Measurements from ENCODE around the gene CAMTA1. TPM values are rescaled to one million over a fixed set of nuclear protein-coding genes. Genes with fewer than 3 reads are reported as not detected.
A peak's percentile ranks its signal among the peaks of the same experiment; 100 is the strongest.

CAMTA1 gene
- total RNA-seq, 1 donor from 2014 or later = 268 TPM

- Mint-ChIP-seq H3K36me3 (no peaks in the 10 kb centered on the region), H3K9me3 (peaks cover 6% of the 10 kb centered on the region), H3K4me3 (no peak overlapping the region), H3K27me3 (ENCODE audit: insufficient read depth, low read depth) (peaks cover 4% of the 10 kb centered on the region), H3K27ac (no peak overlapping the region), H3K4me1 (peaks cover 3% of the 10 kb centered on the region)
- H2AFZ ChIP-seq (replicated peaks) = no peak overlapping the region
- no peaks in the 10 kb centered on the region for H3K9me3 ChIP-seq (ENCODE audit: low read depth)
- H3K27me3 ChIP-seq = no peaks in the 10 kb centered on the region
- no peak overlapping the region for H3K4me3 ChIP-seq
- no peaks in the 10 kb centered on the region for H4K20me1 ChIP-seq (ENCODE audit: low read depth)
- no peak overlapping the region for H3K27ac ChIP-seq
- no peaks in the 10 kb centered on the region for H3K36me3 ChIP-seq
- peak; percentile 54 for DNase-seq (ENCODE audit: low spot score)
- H3K9ac ChIP-seq = no peak overlapping the region
- no peaks in the 10 kb centered on the region for H3K79me2 ChIP-seq (ENCODE audit: low read depth)
- no peaks in the 10 kb centered on the region for H3K4me1 ChIP-seq
- no peaks in the 10 kb centered on the region for H3F3A ChIP-seq (ENCODE audit: low read depth)
- H3K4me2 ChIP-seq = no peak overlapping the region
- TF ChIP-seq CTCF (IDR thresholded peaks at IDR 0.05) (peak; percentile 36), EZH2phosphoT487 (IDR thresholded peaks at IDR 0.05) (no peak)
Observed at GRCh38 chr1:7084232-7084894, 299.1 kb downstream of the CAMTA1 start.

- no peak overlapping the region for H3K4me3 Mint-ChIP-seq
Observed at GRCh38 chr1:7085521-7085920, 300.3 kb downstream of the CAMTA1 start.

GRCh38 chr1:7086106-7086505, 300.9 kb downstream of the CAMTA1 start:
- Mint-ChIP-seq H3K4me1 (peaks cover 3% of the 10 kb centered on the region), H3K27me3 (ENCODE audit: insufficient read depth, low read depth) (peaks cover 2% of the 10 kb centered on the region), H3K9me3 (no peaks in the 10 kb centered on the region), H3K36me3 (no peaks in the 10 kb centered on the region), H3K27ac (no peak overlapping the region), H3K4me3 (no peak overlapping the region)
- Histone ChIP-seq H3K9me3 (ENCODE audit: low read depth) (no peaks in the 10 kb centered on the region), H4K20me1 (ENCODE audit: low read depth) (no peaks in the 10 kb centered on the region), H3K27ac (no peak overlapping the region), H3K4me1 (no peaks in the 10 kb centered on the region), H3K9ac (no peak overlapping the region), H3K4me2 (no peak overlapping the region), H2AFZ (replicated peaks) (no peak overlapping the region), H3K4me3 (no peak overlapping the region), H3K27me3 (no peaks in the 10 kb centered on the region), H3K79me2 (ENCODE audit: low read depth) (no peaks in the 10 kb centered on the region), H3K36me3 (no peaks in the 10 kb centered on the region), H3F3A (ENCODE audit: low read depth) (no peaks in the 10 kb centered on the region)
- TF ChIP-seq EZH2phosphoT487 (IDR thresholded peaks at IDR 0.05) (no peak), CTCF (IDR thresholded peaks at IDR 0.05) (no peak)
- no peak for DNase-seq (ENCODE audit: low spot score)

More at GRCh38 chr1:7085521-7085920, 300.3 kb downstream of the CAMTA1 start:
- H3K79me2 ChIP-seq (ENCODE audit: low read depth) = no peaks in the 10 kb centered on the region
- Mint-ChIP-seq H3K9me3 (no peaks in the 10 kb centered on the region), H3K36me3 (no peaks in the 10 kb centered on the region), H3K4me1 (peaks cover 3% of the 10 kb centered on the region), H3K27me3 (ENCODE audit: insufficient read depth, low read depth) (peaks cover 2% of the 10 kb centered on the region), H3K27ac (no peak overlapping the region)
- TF ChIP-seq EZH2 (IDR thresholded peaks at IDR 0.05) (no peak), EZH2phosphoT487 (IDR thresholded peaks at IDR 0.05) (no peak), CTCF (IDR thresholded peaks at IDR 0.05) (no peak)
- no peaks in the 10 kb centered on the region for H3K9me3 ChIP-seq (ENCODE audit: low read depth)
- DNase-seq (ENCODE audit: low spot score) = no peak
- H2AFZ ChIP-seq (replicated peaks) = no peak overlapping the region
- no peak overlapping the region for H3K9ac ChIP-seq
- no peak overlapping the region for H3K4me3 ChIP-seq
- H4K20me1 ChIP-seq (ENCODE audit: low read depth) = no peaks in the 10 kb centered on the region
- H3K27me3 ChIP-seq = no peaks in the 10 kb centered on the region
- no peak overlapping the region for H3K27ac ChIP-seq
- H3F3A ChIP-seq (ENCODE audit: low read depth) = no peaks in the 10 kb centered on the region
- no peaks in the 10 kb centered on the region for H3K4me1 ChIP-seq
- H3K4me2 ChIP-seq = no peak overlapping the region
- no peaks in the 10 kb centered on the region for H3K36me3 ChIP-seq

All from neural progenitor cell (in vitro differentiated cells).